ENCODE results near the gene MARVELD2. TPM values are rescaled to one million over a fixed set of nuclear protein-coding genes. Genes with fewer than 3 reads are reported as not detected.
A peak's percentile ranks its signal among the peaks of the same experiment; 100 is the strongest.

MARVELD2 gene
- total and polyA plus RNA-seq, 2 of the 13 experiments (the other 11 are each of a cell fraction or from before 2014, with no cell fraction given): 11.1 to 15.4 TPM

DNA sequence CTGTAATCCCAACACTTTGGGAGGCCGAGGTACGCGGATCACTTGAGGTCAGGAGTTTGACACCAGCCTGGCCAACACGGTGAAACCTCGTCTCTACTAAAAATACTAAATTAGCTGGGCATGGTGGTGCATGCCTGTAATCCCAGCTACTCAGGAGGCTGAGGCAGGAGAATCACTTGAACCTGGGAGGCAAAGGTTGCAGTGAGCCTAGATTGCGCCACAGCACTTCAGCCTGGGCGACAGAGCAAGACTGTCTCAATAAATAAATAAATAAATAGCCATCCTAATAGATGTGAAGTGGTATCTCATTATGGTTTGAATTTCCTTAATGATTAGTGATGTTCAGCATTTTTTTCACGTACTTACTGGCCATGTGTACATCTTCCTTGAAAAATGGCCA lies 35.6 kb downstream of the MARVELD2 start (continued):
- TF ChIP-seq, protein P1, sequence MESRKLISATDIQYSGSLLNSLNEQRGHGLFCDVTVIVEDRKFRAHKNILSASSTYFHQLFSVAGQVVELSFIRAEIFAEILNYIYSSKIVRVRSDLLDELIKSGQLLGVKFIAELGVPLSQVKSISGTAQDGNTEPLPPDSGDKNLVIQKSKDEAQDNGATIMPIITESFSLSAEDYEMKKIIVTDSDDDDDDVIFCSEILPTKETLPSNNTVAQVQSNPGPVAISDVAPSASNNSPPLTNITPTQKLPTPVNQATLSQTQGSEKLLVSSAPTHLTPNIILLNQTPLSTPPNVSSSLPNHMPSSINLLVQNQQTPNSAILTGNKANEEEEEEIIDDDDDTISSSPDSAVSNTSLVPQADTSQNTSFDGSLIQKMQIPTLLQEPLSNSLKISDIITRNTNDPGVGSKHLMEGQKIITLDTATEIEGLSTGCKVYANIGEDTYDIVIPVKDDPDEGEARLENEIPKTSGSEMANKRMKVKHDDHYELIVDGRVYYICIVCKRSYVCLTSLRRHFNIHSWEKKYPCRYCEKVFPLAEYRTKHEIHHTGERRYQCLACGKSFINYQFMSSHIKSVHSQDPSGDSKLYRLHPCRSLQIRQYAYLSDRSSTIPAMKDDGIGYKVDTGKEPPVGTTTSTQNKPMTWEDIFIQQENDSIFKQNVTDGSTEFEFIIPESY (CRISPR knock-in tag; IDR thresholded peaks at IDR 0.05): 0 out of 2 replicates have a peak, but pooled peaks have one; percentile 29
- TF ChIP-seq FOSL2 (CRISPR knock-in tag; IDR thresholded peaks at IDR 0.05): 0 out of 2 replicates have a peak, but pooled peaks have one; percentile 18
- TF ChIP-seq CEBPB (IDR thresholded peaks at IDR 0.05; ENCODE audit: borderline replicate concordance, low read depth, low read length): peak; percentile 52
- TF ChIP-seq GATAD2A (CRISPR knock-in tag; IDR thresholded peaks at IDR 0.05): peak; percentile 36

DNA sequence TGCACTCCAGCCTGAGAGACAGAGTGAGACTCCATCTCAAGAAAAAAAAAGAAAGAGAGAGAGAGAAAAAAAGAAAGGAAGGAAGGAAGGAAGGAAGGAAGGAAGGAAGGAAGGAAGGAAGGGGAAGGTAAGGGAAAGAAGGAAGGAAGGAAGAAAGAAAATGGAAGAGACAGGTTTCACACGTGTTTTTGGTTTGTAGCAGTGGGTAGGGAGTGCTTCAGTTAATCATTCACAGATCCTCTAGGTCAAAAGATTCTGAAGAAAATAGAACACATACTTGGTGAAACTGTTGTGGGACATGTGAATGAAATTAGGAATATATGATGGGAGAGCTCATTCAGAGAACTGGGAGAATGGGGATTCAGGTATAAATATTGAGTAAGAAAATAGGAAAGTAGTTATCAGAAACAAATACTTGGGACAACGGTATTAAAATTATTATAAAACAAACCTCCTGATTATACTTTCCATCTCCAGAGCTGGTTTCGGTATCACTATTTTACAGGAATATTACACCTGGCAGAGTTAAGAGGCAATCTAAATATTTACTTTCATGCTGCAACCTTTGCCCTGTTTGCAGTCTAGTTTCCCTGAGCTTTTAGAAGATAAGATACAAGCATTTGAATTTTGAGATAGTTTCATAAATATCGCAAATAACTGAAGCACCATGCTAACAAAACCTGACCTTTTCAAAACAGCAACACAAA lies 37.2 kb downstream of the MARVELD2 start:
- ATAC-seq (peak; percentile 69), FAIRE-seq (peak; percentile 75), DNase-seq (ENCODE audit: low spot score) (peak; percentile 84)
- Histone ChIP-seq H3K4me2 (ENCODE audit: low read depth, low read length) (peak overlapping the region; percentile 82), H3K9me3 (ENCODE audit: low read length) (no peaks in the 10 kb centered on the region), H3K4me3 (replicated peaks in 1 of 3; ENCODE audit: insufficient read depth in 1 of 3, low read depth in 2 of 3, low read length in 3 of 3) (peak overlapping the region in 2 of 3 experiments; percentile 37 to 57; a peak in 2 of 6 replicates), H3K79me2 (ENCODE audit: insufficient read depth, low read length) (no peaks in the 10 kb centered on the region), H3K27me3 (ENCODE audit: control insufficient read depth in 1 of 2, insufficient read depth in 2 of 2, low read length in 2 of 2) (no peaks in the 10 kb centered on the region), H4K20me1 (ENCODE audit: insufficient read depth, low read length) (no peaks in the 10 kb centered on the region), H3K9ac (ENCODE audit: insufficient read depth, low read depth, low read length) (peak overlapping the region; percentile 55), H3K36me3 (replicated peaks in 1 of 2; ENCODE audit: control insufficient read depth in 1 of 2, insufficient read depth in 2 of 2, low read length in 2 of 2) (no peaks in the 10 kb centered on the region), H3K27ac (ENCODE audit: extremely low read length, insufficient read depth, low read length) (peak overlapping the region; percentile 91), H2AFZ (ENCODE audit: low read length) (peak overlapping the region; percentile 6), H3K4me1 (ENCODE audit: insufficient read depth, low read length) (peaks cover 72% of the 10 kb centered on the region)
- in situ Hi-C loops (cut with HindIII; ENCODE audit: extremely low pct_ligation_motif_present, low pct_unique_long_range_greater_than_20kb): no loop called here
- WGBS (ENCODE audit: low lambda C conversion rate): under 1% methylated on average over 4 of the region's 4 CpGs
- intact Hi-C loops (cut with micrococcal nuclease; ENCODE audit: unreplicated experiment): loop anchor here (2.0 kb wide), 1 partner anchor 37 kb away; the partner anchor contains the start of gene MARVELD2
- POLR2A ChIA-PET: interaction anchor here (0.8 to 3.9 kb wide), 8 partner anchors 8 to 83 kb away, joined by 3 to 31 read pairs (median 4); partner anchors contain the start of genes AK6, MARVELD2, OCLN and RAD17
- CTCF ChIA-PET (ENCODE audit: low intra/inter-chr PET ratio, low total read pairs): no interaction called here
- BruUV-seq (replicated peaks): no TSS peak
- TF ChIP-seq, protein P2, sequence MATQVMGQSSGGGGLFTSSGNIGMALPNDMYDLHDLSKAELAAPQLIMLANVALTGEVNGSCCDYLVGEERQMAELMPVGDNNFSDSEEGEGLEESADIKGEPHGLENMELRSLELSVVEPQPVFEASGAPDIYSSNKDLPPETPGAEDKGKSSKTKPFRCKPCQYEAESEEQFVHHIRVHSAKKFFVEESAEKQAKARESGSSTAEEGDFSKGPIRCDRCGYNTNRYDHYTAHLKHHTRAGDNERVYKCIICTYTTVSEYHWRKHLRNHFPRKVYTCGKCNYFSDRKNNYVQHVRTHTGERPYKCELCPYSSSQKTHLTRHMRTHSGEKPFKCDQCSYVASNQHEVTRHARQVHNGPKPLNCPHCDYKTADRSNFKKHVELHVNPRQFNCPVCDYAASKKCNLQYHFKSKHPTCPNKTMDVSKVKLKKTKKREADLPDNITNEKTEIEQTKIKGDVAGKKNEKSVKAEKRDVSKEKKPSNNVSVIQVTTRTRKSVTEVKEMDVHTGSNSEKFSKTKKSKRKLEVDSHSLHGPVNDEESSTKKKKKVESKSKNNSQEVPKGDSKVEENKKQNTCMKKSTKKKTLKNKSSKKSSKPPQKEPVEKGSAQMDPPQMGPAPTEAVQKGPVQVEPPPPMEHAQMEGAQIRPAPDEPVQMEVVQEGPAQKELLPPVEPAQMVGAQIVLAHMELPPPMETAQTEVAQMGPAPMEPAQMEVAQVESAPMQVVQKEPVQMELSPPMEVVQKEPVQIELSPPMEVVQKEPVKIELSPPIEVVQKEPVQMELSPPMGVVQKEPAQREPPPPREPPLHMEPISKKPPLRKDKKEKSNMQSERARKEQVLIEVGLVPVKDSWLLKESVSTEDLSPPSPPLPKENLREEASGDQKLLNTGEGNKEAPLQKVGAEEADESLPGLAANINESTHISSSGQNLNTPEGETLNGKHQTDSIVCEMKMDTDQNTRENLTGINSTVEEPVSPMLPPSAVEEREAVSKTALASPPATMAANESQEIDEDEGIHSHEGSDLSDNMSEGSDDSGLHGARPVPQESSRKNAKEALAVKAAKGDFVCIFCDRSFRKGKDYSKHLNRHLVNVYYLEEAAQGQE (IDR thresholded peaks at IDR 0.05; ENCODE audit: borderline replicate concordance in 1 of 2, low read depth in 1 of 2, low read length in 2 of 2): 0 out of 4 replicates have a peak, but pooled peaks of 1 of the 2 experiments have one; percentile 29
- TF ChIP-seq ISX (CRISPR knock-in tag; conservative IDR thresholded peaks at IDR 0.05): no peak
- no peak for TF ChIP-seq ZNF160 (CRISPR knock-in tag; IDR thresholded peaks at IDR 0.05)
- TF ChIP-seq ZNF549 (CRISPR knock-in tag; IDR thresholded peaks at IDR 0.05): no peak
- no peak for TF ChIP-seq KMT2B (CRISPR knock-in tag; IDR thresholded peaks at IDR 0.05)
- TF ChIP-seq MED8 (CRISPR knock-in tag; IDR thresholded peaks at IDR 0.05; ENCODE audit: insufficient replicate concordance): no peak
- TF ChIP-seq, protein P3, sequence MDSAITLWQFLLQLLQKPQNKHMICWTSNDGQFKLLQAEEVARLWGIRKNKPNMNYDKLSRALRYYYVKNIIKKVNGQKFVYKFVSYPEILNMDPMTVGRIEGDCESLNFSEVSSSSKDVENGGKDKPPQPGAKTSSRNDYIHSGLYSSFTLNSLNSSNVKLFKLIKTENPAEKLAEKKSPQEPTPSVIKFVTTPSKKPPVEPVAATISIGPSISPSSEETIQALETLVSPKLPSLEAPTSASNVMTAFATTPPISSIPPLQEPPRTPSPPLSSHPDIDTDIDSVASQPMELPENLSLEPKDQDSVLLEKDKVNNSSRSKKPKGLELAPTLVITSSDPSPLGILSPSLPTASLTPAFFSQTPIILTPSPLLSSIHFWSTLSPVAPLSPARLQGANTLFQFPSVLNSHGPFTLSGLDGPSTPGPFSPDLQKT (CRISPR knock-in tag; IDR thresholded peaks at IDR 0.05; ENCODE audit: borderline replicate concordance): no peak
- TF ChIP-seq REL (CRISPR knock-in tag; conservative IDR thresholded peaks at IDR 0.05): no peak
- TF ChIP-seq ZNF607 (CRISPR knock-in tag; IDR thresholded peaks at IDR 0.05; ENCODE audit: borderline replicate concordance): no peak
- no peak for TF ChIP-seq ZNF781 (CRISPR knock-in tag; IDR thresholded peaks at IDR 0.05; ENCODE audit: borderline replicate concordance, not compliant biosample characterization)
- no peak for TF ChIP-seq STAG1 (CRISPR knock-in tag; IDR thresholded peaks at IDR 0.05)
- 0 out of 2 replicates have a peak, but pooled peaks have one; percentile 28 for TF ChIP-seq SNAPC2 (CRISPR knock-in tag; IDR thresholded peaks at IDR 0.05)

All from HepG2 (cell line).